CD8-positive, alpha-beta memory T cell (primary cell): ENCODE measurements around the gene SGK2. TPM values are rescaled to one million over a fixed set of nuclear protein-coding genes. Genes with fewer than 3 reads are reported as not detected.
A peak's percentile ranks its signal among the peaks of the same experiment; 100 is the strongest.

Source experiments
- CTCF ChIA-PET: fragments of 350-600 bp; sonication (Branson Sonifier 250); formaldehyde crosslinking; loops from one replicate; lab custom pipeline; 2021; ENCODE audit warnings: antibody characterized with exemption; lab: Charles Lee
- POLR2A ChIA-PET: fragments of 350-600 bp; sonication (Branson Sonifier 250); formaldehyde crosslinking; loops from one replicate; lab custom pipeline; 2021; ENCODE audit warnings: antibody characterized with exemption; lab: Charles Lee
- DNase-seq, 5 donors: peaks; one replicate each; pipeline versions ENCODE4 v3.0.0 to v3.0.0-alpha.2; 2020 to 2022; ENCODE audit warnings: mixed read lengths in 1 of 5
- H3K27ac ChIP-seq: one replicate; pipeline ENCODE4 v1.7.0; 2013; ENCODE audit warnings: low read depth, mild to moderate bottlenecking, low read length, moderate library complexity
- H3K27me3 ChIP-seq: 2 replicates; pipeline ENCODE4 v1.7.0; 2013; ENCODE audit warnings: low read length, mild to moderate bottlenecking; ENCODE audit not compliant: insufficient read depth, poor library complexity, severe bottlenecking
- H3K36me3 ChIP-seq: 2 replicates; pipeline ENCODE4 v1.7.0; 2013; ENCODE audit warnings: mild to moderate bottlenecking, low read length, moderate library complexity; ENCODE audit not compliant: insufficient read depth
- H3K4me1 ChIP-seq: 2 replicates; pipeline ENCODE4 v1.7.0; 2013; ENCODE audit warnings: mild to moderate bottlenecking, low read length, moderate library complexity; ENCODE audit not compliant: insufficient read depth
- H3K4me3 ChIP-seq: 2 replicates; pipeline ENCODE4 v1.7.0; 2013; ENCODE audit warnings: mild to moderate bottlenecking, low read length
- H3K9me3 ChIP-seq: 2 replicates; pipeline ENCODE4 v1.7.0; 2013; ENCODE audit warnings: mild to moderate bottlenecking, low read length
- H3K27ac Mint-ChIP-seq, 8 donors: one replicate each; pipeline ENCODE4 v1.8.0; 2020 to 2021; ENCODE audit warnings: mixed read lengths in 8 of 8, mild to moderate bottlenecking in 6 of 8, inconsistent platforms in 3 of 8, moderate library complexity in 3 of 8
- H3K27me3 Mint-ChIP-seq, 2 donors: one replicate each; pipeline ENCODE4 v1.8.0; 2020 to 2021; ENCODE audit warnings: mixed read lengths in 2 of 2, mild to moderate bottlenecking in 1 of 2, moderate library complexity in 1 of 2
- H3K36me3 Mint-ChIP-seq, 3 donors: one replicate each; pipeline ENCODE4 v1.8.0; 2020 to 2021; ENCODE audit warnings: mixed read lengths in 3 of 3, inconsistent platforms in 1 of 3, mild to moderate bottlenecking in 1 of 3
- H3K4me1 Mint-ChIP-seq, 3 donors: one replicate each; pipeline ENCODE4 v1.8.0; 2020 to 2021; ENCODE audit warnings: mixed read lengths in 3 of 3, inconsistent platforms in 1 of 3, mild to moderate bottlenecking in 1 of 3
- H3K4me3 Mint-ChIP-seq, 7 donors: one replicate each; pipeline ENCODE4 v1.8.0; 2020 to 2021; ENCODE audit warnings: mixed read lengths in 7 of 7, mild to moderate bottlenecking in 6 of 7, moderate library complexity in 4 of 7, inconsistent platforms in 2 of 7
- H3K9me3 Mint-ChIP-seq, 5 donors: one replicate each; pipeline ENCODE4 v1.8.0; 2020 to 2022; ENCODE audit warnings: mixed read lengths in 5 of 5, mild to moderate bottlenecking in 3 of 5, moderate library complexity in 2 of 5, inconsistent platforms in 1 of 5
- polyA plus RNA-seq: library from polyadenylated mRNA; unstranded; fragments of 300-500 nt; fragmentation: Illumina TruSeq; gene quantifications from one replicate; pipeline ENCODE4 v1.2.3, GENCODE V29; 2021
- total RNA-seq, 2 experiments: library from RNA; stranded (reverse); gene quantifications; one replicate each; pipeline ENCODE4 v1.2.3, GENCODE V29; 2021

SGK2 gene
- total and polyA plus RNA-seq, 3 experiments from 2014 or later, result 0.11 to 0.24 TPM; not detected in 1

DNA sequence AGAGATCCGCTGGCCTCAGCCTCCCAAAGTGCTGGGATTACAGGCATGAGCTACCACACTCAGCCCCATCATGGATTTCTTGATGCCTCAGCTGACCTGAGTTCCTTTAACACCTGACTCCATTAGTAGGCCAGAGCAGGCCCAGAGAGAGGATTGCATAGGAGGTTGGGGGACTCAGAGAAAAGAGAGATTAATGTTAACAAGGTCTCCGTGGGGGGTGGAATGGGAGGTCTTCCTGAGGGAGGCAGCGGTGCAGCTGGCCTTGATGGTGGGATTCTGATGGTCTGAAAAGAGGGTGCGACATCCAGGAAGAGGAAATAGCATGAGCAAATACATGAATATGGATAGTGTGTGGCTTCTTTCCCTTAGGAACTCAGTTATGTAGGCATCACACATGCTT, 9.9 kb downstream of the SGK2 start:
- H3K9me3 ChIP-seq, result no peaks in the 10 kb centered on the region
- Mint-ChIP-seq H3K36me3 (peaks cover 0 to 2% (median 0%) of the 10 kb centered on the region in 3 donors), H3K4me3 (peak overlapping the region in 1 of 7 donors; percentile 44), H3K27me3 (peaks cover 0 to 3% of the 10 kb centered on the region in 2 donors), H3K9me3 (no peaks in the 10 kb centered on the region), H3K4me1 (no peaks in the 10 kb centered on the region), H3K27ac (no peak overlapping the region)
- no peak for DNase-seq
- no peaks in the 10 kb centered on the region for H3K4me1 ChIP-seq
- no peak overlapping the region for H3K27ac ChIP-seq
- ChIA-PET CTCF (interaction anchor here (0.6 kb wide), 1 partner anchor 818 kb away, joined by 3 read pairs; no protein-coding TSS in a partner anchor), POLR2A (no interaction called here)
- no peaks in the 10 kb centered on the region for H3K36me3 ChIP-seq
- H3K4me3 ChIP-seq, result no peak overlapping the region
- H3K27me3 ChIP-seq, result no peaks in the 10 kb centered on the region

DNA sequence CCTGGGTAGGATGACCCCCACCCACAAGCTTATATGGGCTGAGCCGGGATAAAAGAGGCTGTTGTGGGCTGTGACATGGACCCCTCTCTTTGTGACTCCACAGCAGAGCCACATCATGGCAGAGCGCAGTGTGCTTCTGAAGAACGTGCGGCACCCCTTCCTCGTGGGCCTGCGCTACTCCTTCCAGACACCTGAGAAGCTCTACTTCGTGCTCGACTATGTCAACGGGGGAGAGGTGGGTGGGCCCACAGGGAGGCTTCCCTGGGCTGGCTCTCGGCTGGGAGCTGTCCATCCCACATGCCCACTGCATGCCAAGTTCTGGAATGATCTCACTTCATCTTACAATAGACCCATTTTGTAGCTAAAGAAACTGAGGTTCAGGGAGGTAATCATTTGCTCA, 10.5 kb downstream of the SGK2 start:
- POLR2A ChIA-PET, result no interaction called here
- no peak overlapping the region for H3K4me3 ChIP-seq
- Mint-ChIP-seq H3K27me3 (peaks cover 0 to 5% of the 10 kb centered on the region in 2 donors), H3K4me3 (no peak overlapping the region), H3K9me3 (no peaks in the 10 kb centered on the region), H3K4me1 (no peaks in the 10 kb centered on the region), H3K27ac (peak overlapping the region in 1 of 8 donors; percentile 34), H3K36me3 (peaks cover 0 to 2% (median 0%) of the 10 kb centered on the region in 3 donors)
- no peak overlapping the region for H3K27ac ChIP-seq
- H3K4me1 ChIP-seq, result no peaks in the 10 kb centered on the region
- no peaks in the 10 kb centered on the region for H3K27me3 ChIP-seq
- H3K9me3 ChIP-seq, result no peaks in the 10 kb centered on the region
- no peaks in the 10 kb centered on the region for H3K36me3 ChIP-seq
- CTCF ChIA-PET, result no interaction called here
- no peak for DNase-seq

DNA sequence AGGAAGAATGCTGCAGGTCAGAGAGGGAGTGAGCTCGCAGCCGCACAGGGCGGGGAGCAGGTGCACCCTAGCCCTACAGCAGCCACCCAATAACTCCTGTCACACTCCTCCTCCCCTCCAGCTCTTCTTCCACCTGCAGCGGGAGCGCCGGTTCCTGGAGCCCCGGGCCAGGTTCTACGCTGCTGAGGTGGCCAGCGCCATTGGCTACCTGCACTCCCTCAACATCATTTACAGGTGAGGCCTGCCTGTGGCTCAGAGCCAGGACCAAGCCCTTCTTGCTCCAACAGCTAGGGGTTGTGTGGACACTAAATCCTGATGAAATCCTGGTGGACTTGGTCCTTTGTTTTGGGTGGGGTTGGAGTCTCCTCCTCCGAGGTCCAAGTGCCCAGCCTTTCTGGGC, 11.7 kb downstream of the SGK2 start:
- no peaks in the 10 kb centered on the region for H3K4me1 Mint-ChIP-seq
- Histone ChIP-seq H3K4me1 (no peaks in the 10 kb centered on the region), H3K27ac (no peak overlapping the region), H3K9me3 (no peaks in the 10 kb centered on the region), H3K36me3 (no peaks in the 10 kb centered on the region), H3K4me3 (no peak overlapping the region), H3K27me3 (no peaks in the 10 kb centered on the region)
- ChIA-PET CTCF (no interaction called here), POLR2A (no interaction called here)
- DNase-seq, result no peak
- H3K36me3 Mint-ChIP-seq, result peaks cover 0 to 2% (median 0%) of the 10 kb centered on the region in 3 donors
- peaks cover 0 to 5% of the 10 kb centered on the region in 2 donors for H3K27me3 Mint-ChIP-seq
- H3K27ac Mint-ChIP-seq, result no peak overlapping the region
- no peak overlapping the region for H3K4me3 Mint-ChIP-seq
- no peaks in the 10 kb centered on the region for H3K9me3 Mint-ChIP-seq

DNA sequence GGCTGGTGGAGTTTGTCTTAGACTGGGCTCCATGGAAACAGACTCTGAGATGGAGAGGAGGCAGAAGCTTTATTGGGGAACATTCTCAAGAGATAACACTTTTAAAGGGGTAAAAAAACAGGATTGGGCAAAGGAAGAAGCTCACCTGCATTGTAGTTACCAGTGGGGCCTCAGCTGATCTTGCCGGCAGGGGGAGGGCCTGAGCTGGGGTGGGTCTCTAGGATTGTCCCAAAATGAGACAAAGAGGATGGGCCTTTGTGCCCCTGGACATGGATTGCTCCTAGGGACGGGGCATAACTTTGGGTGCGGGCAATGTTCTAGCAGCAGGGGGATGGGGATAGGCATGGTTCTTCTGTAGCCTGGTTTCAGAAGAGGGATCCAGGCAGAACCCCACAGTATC, 12.5 kb downstream of the SGK2 start:
- Mint-ChIP-seq H3K27ac (peak overlapping the region in 1 of 8 donors; percentile 73), H3K36me3 (peaks cover 0 to 2% (median 0%) of the 10 kb centered on the region in 3 donors), H3K4me1 (no peaks in the 10 kb centered on the region), H3K4me3 (no peak overlapping the region), H3K9me3 (no peaks in the 10 kb centered on the region), H3K27me3 (peaks cover 0 to 5% of the 10 kb centered on the region in 2 donors)
- Histone ChIP-seq H3K4me3 (no peak overlapping the region), H3K27me3 (no peaks in the 10 kb centered on the region), H3K4me1 (no peaks in the 10 kb centered on the region), H3K36me3 (no peaks in the 10 kb centered on the region), H3K27ac (no peak overlapping the region), H3K9me3 (no peaks in the 10 kb centered on the region)
- DNase-seq, result no peak
- CTCF ChIA-PET, result no interaction called here
- POLR2A ChIA-PET, result no interaction called here

DNA sequence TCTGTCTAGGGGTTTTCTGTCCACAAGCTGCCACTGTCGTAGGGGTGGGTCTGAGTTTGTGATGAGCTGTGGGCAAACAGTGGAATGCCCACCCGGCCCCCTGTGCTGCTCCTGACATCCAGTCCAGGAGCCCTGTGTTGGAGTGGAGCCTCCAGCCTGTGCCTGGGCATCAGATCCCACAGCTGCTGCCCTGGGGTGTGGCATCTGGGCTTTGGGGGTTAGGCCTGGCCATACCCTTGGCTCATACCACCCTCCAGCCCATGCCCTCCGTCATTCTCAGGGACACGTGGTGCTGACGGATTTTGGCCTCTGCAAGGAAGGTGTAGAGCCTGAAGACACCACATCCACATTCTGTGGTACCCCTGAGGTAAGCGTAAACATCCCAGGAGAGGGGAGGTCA, 12.9 kb downstream of the SGK2 start:
- Histone ChIP-seq H3K36me3 (no peaks in the 10 kb centered on the region), H3K4me3 (no peak overlapping the region), H3K4me1 (no peaks in the 10 kb centered on the region), H3K9me3 (no peaks in the 10 kb centered on the region), H3K27ac (no peak overlapping the region), H3K27me3 (no peaks in the 10 kb centered on the region)
- POLR2A ChIA-PET, result no interaction called here
- H3K36me3 Mint-ChIP-seq, result peaks cover 0 to 2% (median 0%) of the 10 kb centered on the region in 3 donors
- H3K4me3 Mint-ChIP-seq, result no peak overlapping the region
- H3K4me1 Mint-ChIP-seq, result no peaks in the 10 kb centered on the region
- peaks cover 0 to 5% of the 10 kb centered on the region in 2 donors for H3K27me3 Mint-ChIP-seq
- no peaks in the 10 kb centered on the region for H3K9me3 Mint-ChIP-seq
- CTCF ChIA-PET, result no interaction called here
- no peak overlapping the region for H3K27ac Mint-ChIP-seq
- DNase-seq, result no peak

DNA sequence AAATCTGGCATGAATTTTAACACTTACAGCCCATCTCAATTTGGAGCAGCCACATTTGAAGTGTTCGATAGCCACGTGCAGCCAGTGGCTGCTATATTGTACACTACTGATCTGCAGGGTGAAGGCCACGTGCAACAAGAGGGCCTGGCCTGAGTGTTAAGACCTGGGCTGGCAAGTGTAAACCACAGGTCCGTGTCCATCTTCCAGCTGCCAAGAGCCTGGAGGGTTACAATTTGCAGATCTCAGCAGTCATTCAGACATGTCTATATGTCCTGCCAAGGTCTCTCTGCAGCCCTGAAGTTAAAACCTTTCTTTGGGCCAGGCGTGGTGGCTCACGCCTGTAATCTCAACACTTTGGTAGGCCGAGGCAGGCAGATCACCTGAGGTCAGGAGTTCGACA, 14.1 kb downstream of the SGK2 start:
- Histone ChIP-seq H3K4me3 (no peak overlapping the region), H3K9me3 (no peaks in the 10 kb centered on the region), H3K27me3 (no peaks in the 10 kb centered on the region), H3K4me1 (no peaks in the 10 kb centered on the region), H3K27ac (no peak overlapping the region), H3K36me3 (no peaks in the 10 kb centered on the region)
- ChIA-PET POLR2A (no interaction called here), CTCF (no interaction called here)
- Mint-ChIP-seq H3K9me3 (no peaks in the 10 kb centered on the region), H3K4me3 (no peak overlapping the region), H3K4me1 (no peaks in the 10 kb centered on the region), H3K27me3 (peaks cover 0 to 3% of the 10 kb centered on the region in 2 donors), H3K36me3 (peaks cover 0 to 2% (median 0%) of the 10 kb centered on the region in 3 donors), H3K27ac (no peak overlapping the region)
- no peak for DNase-seq

DNA sequence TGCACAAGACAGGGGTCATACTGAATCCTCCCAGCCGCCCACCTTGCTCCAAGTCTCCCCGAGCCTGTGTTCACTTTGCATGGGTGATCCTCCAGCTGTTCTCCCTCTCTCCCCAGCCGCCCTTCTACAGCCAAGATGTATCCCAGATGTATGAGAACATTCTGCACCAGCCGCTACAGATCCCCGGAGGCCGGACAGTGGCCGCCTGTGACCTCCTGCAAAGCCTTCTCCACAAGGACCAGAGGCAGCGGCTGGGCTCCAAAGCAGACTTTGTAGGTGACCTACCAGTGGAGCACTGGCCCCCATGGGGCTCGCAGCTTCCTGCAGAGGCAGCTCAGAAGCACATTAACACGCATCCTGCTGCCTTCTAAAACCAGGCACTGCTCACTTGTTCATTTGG, 17.3 kb downstream of the SGK2 start:
- peaks cover 0 to 1% (median 0%) of the 10 kb centered on the region in 3 donors for H3K36me3 Mint-ChIP-seq
- POLR2A ChIA-PET, result interaction anchor here (0.6 kb wide), 1 partner anchor 77 kb away, joined by 3 read pairs; no protein-coding TSS in a partner anchor
- no peaks in the 10 kb centered on the region for H3K27me3 ChIP-seq
- peaks cover 0 to 6% (median 0%) of the 10 kb centered on the region in 3 donors for H3K4me1 Mint-ChIP-seq
- DNase-seq, result no peak
- no peaks in the 10 kb centered on the region for H3K9me3 Mint-ChIP-seq
- H3K36me3 ChIP-seq, result no peaks in the 10 kb centered on the region
- H3K4me3 ChIP-seq, result no peak overlapping the region
- no peak overlapping the region for H3K27ac ChIP-seq
- H3K4me1 ChIP-seq, result no peaks in the 10 kb centered on the region
- H3K9me3 ChIP-seq, result no peaks in the 10 kb centered on the region
- peaks cover 0 to 5% of the 10 kb centered on the region in 2 donors for H3K27me3 Mint-ChIP-seq
- CTCF ChIA-PET, result no interaction called here
- no peak overlapping the region for H3K4me3 Mint-ChIP-seq
- H3K27ac Mint-ChIP-seq, result peak overlapping the region in 1 of 8 donors; percentile 15

DNA sequence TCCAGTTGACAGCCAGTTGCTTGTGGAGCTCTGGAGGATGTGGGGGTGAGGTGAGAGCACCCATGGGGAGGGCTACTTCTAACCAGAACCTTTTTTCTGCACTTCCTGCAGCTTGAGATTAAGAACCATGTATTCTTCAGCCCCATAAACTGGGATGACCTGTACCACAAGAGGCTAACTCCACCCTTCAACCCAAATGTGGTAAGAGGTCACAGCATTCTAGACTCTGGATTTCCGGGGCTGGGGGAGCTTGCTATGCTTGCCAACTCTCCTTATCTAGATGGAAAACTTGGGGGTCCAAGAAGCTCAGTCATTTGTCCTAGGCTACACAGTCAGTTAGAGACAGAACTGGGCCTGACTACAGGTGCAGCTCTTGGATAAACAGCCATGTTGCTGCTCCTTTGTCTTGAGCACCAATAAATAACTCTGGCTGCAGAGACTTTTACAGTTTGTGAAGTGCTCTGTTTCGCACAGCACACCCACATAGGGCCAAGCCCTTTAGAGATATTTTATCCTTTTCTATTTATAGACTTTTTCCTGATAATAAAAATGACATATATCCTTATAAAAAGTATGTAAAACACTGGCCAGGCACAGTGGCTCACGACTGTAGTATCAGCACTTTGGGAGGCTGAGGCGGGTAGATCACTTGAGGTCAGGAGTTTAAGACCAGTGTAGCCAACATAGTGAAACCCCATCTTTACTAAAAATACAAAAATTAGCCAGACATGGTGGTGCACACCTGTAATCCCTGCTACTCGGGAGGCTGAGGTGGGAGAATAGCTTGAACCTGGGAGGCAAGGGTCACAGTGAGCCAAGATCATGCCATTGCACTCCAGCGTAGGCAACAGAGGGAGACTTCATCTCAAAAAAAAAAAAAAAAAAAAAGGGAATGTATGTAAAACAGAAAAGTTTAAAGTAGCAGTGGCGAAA, 21.3 kb downstream of the SGK2 start:
- DNase-seq, result no peak

More for the DNA sequence above, 21.3 kb downstream of the SGK2 start:
- Histone ChIP-seq H3K36me3 (no peaks in the 10 kb centered on the region), H3K27ac (peak overlapping the region; percentile 31), H3K4me3 (no peak overlapping the region), H3K4me1 (no peaks in the 10 kb centered on the region), H3K9me3 (no peaks in the 10 kb centered on the region), H3K27me3 (no peaks in the 10 kb centered on the region)
- peak overlapping the region in 3 of 8 donors; percentile 60 to 79 (median 61) for H3K27ac Mint-ChIP-seq
- no peaks in the 10 kb centered on the region for H3K9me3 Mint-ChIP-seq
- ChIA-PET CTCF (no interaction called here), POLR2A (interaction anchor here (1.0 kb wide), 1 partner anchor 11 kb away, joined by 3 read pairs; the partner anchor contains the start of gene IFT52)
- peaks cover 0 to 8% of the 10 kb centered on the region in 2 donors for H3K27me3 Mint-ChIP-seq
- no peaks in the 10 kb centered on the region for H3K36me3 Mint-ChIP-seq
- no peak overlapping the region for H3K4me3 Mint-ChIP-seq
- H3K4me1 Mint-ChIP-seq, result peaks cover 0 to 6% (median 0%) of the 10 kb centered on the region in 3 donors
